Colonic mucosa (tissue), 4 donors: Measurements from ENCODE around the gene BMP8A. TPM values are rescaled to one million over a fixed set of nuclear protein-coding genes. Genes with fewer than 3 reads are reported as not detected.

Source experiments
- DNase-seq: peaks from one replicate; pipeline ENCODE4 v3.0.0-alpha.2; 2020
- H3K27ac ChIP-seq: fragments of 200-600 bp; one replicate; pipeline ENCODE4 v1.8.0; 2021
- H3K27me3 ChIP-seq: fragments of 200-600 bp; one replicate; pipeline ENCODE4 v1.8.0; 2021
- H3K36me3 ChIP-seq: fragments of 200-600 bp; one replicate; pipeline ENCODE4 v1.8.0; 2021
- H3K4me1 ChIP-seq: fragments of 200-600 bp; one replicate; pipeline ENCODE4 v1.8.0; 2021; ENCODE audit warnings: mild to moderate bottlenecking
- H3K4me3 ChIP-seq: fragments of 200-600 bp; one replicate; pipeline ENCODE4 v1.8.0; 2021
- H3K9ac ChIP-seq, 2 donors: one replicate each; pipeline ENCODE4 v1.7.0; 2013; ENCODE audit warnings: control low read depth in 2 of 2, low read depth in 2 of 2, low read length in 2 of 2
- H3K9me3 ChIP-seq: fragments of 200-600 bp; one replicate; pipeline ENCODE4 v1.8.0; 2021
- intact Hi-C: fragments of 100-400 bp; cut with DNase I; formaldehyde crosslinking; loops from one replicate; pipeline ENCODE4 v1.14.1; 2022
- total RNA-seq, 2 donors: library from RNA; stranded (reverse); fragmentation: NEBNext Ultra II Directional in 1 of 2; extraction: Animal tissue kit (Norgen Biotek cat#: 25700) in 1 of 2; gene quantifications; one replicate each; pipeline ENCODE4 v1.2.1, GENCODE V29; 2021
- TF ChIP-seq, protein P1 (sequence below): fragments of 200-600 bp; IDR thresholded peaks from one replicate; pipeline ENCODE4 v1.8.0; 2022; ENCODE audit warnings: antibody characterized with exemption, mild to moderate bottlenecking
- donor health status: healthy.
- donor health status: DM: no; HTN: no; CAD: no.
- donor health status: DM: no; HTN: no; CAD: no.

The BMP8A gene
- total RNA-seq, 2 donors from 2014 or later = 1.1 to 1.4 TPM

DNA sequence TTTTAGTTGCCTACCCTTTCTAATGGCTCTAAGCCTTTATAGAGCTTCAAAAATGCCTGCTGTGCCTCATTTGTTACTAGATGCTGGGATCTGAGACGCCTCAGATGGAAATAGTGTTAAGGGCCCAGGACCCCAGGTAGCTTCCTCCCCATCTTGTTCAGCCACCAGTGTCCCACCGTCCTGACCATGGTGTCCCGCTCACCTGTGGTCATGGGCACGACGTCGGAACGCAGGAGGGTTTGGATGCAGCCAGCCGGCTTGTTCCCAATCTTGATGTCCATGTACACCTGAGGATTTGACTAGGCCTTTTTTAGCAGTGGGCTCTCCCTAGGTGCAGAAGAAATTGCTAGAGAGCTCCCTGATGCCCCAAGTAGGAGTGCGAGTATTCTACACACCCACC lies 54.1 kb downstream of the BMP8A start:
- H3K4me3 ChIP-seq = no peak overlapping the region
- H3K36me3 ChIP-seq = no peaks in the 10 kb centered on the region
- no peak overlapping the region for H3K27ac ChIP-seq
- no peaks in the 10 kb centered on the region for H3K9me3 ChIP-seq
- H3K4me1 ChIP-seq = no peaks in the 10 kb centered on the region
- intact Hi-C loops = no loop called here
- no peak for DNase-seq
- H3K27me3 ChIP-seq = no peaks in the 10 kb centered on the region
- H3K9ac ChIP-seq = no peak overlapping the region
- TF ChIP-seq, protein P1, sequence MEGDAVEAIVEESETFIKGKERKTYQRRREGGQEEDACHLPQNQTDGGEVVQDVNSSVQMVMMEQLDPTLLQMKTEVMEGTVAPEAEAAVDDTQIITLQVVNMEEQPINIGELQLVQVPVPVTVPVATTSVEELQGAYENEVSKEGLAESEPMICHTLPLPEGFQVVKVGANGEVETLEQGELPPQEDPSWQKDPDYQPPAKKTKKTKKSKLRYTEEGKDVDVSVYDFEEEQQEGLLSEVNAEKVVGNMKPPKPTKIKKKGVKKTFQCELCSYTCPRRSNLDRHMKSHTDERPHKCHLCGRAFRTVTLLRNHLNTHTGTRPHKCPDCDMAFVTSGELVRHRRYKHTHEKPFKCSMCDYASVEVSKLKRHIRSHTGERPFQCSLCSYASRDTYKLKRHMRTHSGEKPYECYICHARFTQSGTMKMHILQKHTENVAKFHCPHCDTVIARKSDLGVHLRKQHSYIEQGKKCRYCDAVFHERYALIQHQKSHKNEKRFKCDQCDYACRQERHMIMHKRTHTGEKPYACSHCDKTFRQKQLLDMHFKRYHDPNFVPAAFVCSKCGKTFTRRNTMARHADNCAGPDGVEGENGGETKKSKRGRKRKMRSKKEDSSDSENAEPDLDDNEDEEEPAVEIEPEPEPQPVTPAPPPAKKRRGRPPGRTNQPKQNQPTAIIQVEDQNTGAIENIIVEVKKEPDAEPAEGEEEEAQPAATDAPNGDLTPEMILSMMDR = no peak

DNA sequence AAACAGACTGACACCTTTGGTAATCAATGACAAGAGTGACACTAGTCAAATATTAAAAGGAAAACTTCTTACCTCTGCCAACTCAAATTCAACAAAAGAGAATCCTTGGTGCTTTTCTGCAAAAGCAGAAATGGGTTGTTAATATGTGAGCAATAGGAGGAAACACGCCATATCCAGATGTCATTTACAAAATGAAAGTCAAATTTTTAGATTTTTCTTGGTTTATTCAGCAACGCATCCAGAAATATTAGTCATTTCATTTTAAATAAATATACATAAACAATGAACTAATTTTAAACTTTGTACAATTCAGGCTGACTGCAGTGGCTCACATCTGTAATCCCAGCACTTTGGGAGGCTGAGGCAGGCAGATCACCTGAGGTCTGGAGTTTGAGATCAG lies 62.8 kb downstream of the BMP8A start:
- no peaks in the 10 kb centered on the region for H3K27me3 ChIP-seq

DNA sequence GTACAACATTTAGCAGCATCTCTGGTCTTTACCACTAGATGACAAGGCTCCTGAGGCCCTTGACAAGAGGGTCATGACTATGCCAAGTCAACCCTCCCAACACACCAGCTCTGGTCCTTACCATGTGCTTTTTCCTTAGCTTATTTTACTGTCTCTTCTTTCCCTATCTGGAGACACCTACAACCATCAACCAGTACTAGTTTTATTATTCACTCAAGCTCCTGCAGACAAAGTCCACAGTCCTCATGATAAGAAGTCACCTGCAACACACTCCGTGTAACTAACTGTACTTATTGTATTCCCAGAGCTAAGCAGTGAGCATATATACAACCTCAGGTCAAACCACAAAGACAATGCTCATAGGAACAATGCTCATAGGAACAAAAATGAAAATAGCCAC lies 69.8 kb downstream of the BMP8A start:
- TF ChIP-seq, protein P1 = no peak
- Histone ChIP-seq H3K4me1 (peaks cover 2% of the 10 kb centered on the region), H3K27ac (no peak overlapping the region), H3K36me3 (peaks cover 27% of the 10 kb centered on the region), H3K4me3 (no peak overlapping the region), H3K9ac (no peak overlapping the region), H3K27me3 (no peaks in the 10 kb centered on the region), H3K9me3 (no peaks in the 10 kb centered on the region)
- DNase-seq = no peak
- intact Hi-C loops = no loop called here

More for the DNA sequence above, 62.8 kb downstream of the BMP8A start:
- no peak for DNase-seq
- H3K4me1 ChIP-seq = no peaks in the 10 kb centered on the region
- no peak overlapping the region for H3K4me3 ChIP-seq
- no peak overlapping the region for H3K9ac ChIP-seq
- peaks cover 3% of the 10 kb centered on the region for H3K36me3 ChIP-seq
- TF ChIP-seq, protein P1 = no peak
- no peak overlapping the region for H3K27ac ChIP-seq
- intact Hi-C loops = no loop called here
- H3K9me3 ChIP-seq = no peaks in the 10 kb centered on the region

DNA sequence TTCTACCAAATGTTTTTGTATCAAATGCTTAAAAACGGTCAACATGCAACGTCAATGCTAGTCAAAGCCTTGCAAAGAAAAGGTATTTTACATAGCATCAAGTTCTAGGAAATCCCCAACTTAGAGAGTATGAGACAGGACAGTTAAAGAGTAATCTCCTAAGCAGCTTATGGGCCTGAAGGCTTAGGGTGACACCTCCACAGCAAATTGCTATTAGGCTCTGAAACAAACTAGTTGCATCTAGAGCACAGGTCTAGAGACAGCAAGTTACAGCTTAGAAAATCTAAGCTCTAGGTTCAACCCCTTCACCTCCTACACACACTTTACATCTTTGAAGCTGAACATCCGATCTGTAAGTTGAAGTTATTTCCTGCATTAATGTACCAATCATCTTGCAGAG lies 71.5 kb downstream of the BMP8A start:
- no peaks in the 10 kb centered on the region for H3K9me3 ChIP-seq
- peaks cover 13% of the 10 kb centered on the region for H3K4me1 ChIP-seq
- no peak overlapping the region for H3K9ac ChIP-seq
- intact Hi-C loops = no loop called here
- no peak for DNase-seq
- no peak overlapping the region for H3K4me3 ChIP-seq
- no peak overlapping the region for H3K27ac ChIP-seq
- H3K36me3 ChIP-seq = peaks cover 27% of the 10 kb centered on the region
- no peaks in the 10 kb centered on the region for H3K27me3 ChIP-seq
- TF ChIP-seq, protein P1 = no peak

DNA sequence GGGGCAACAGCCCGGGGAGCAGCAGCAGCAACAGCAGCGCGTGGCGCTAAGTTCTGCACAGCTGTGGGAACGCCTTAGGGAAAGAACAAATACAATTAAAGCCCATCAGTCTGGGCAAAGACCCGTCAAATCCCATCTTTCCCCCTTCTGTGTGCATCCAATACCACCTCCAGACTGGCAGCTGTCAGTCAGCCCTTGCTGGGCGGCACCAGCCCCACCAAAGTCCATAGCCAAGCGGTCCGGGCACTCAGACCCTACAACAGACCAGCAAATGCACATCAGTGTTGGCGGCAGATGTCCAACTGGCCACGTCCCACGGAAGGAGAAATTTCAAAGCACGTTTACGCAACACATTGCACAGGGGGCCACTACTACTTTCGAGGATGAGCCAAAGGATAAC lies 72.2 kb downstream of the BMP8A start:
- Histone ChIP-seq H3K36me3 (peaks cover 34% of the 10 kb centered on the region), H3K27me3 (no peaks in the 10 kb centered on the region), H3K9ac (no peak overlapping the region), H3K4me3 (no peak overlapping the region), H3K27ac (no peak overlapping the region), H3K4me1 (peaks cover 13% of the 10 kb centered on the region), H3K9me3 (no peaks in the 10 kb centered on the region)
- no peak for DNase-seq
- TF ChIP-seq, protein P1 = no peak
- intact Hi-C loops = no loop called here

DNA sequence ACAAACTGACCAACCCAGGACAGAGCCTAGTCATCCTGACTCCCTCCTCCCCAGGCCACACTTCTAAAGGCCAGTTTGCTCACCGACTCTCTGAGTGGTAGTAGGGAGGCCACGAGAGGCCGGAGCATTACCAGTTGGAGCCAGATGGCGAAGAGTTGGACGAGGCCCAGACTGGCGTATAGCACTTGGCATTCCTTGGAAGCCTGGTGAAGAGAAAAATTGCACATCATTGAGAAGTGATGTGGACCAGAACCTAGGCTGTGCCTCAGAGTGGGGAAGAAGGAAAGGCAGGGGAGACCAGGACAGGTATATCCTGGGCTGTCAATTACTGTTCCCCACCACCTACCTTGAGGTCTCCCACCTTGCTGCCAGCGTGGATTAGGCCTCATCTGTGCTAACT lies 72.9 kb downstream of the BMP8A start:
- H3K9me3 ChIP-seq = no peaks in the 10 kb centered on the region
- no peak for DNase-seq
- no peak overlapping the region for H3K9ac ChIP-seq
- peaks cover 13% of the 10 kb centered on the region for H3K4me1 ChIP-seq
- TF ChIP-seq, protein P1 = no peak
- no peak overlapping the region for H3K27ac ChIP-seq
- peaks cover 41% of the 10 kb centered on the region for H3K36me3 ChIP-seq
- H3K4me3 ChIP-seq = no peak overlapping the region
- no peaks in the 10 kb centered on the region for H3K27me3 ChIP-seq
- intact Hi-C loops = no loop called here
